NCI-H345 treated with DMSO at 0.1 percent for 48 hours (cell line): ENCODE measurements around the gene DOK4.
A peak's percentile ranks its signal among the peaks of the same experiment; 100 is the strongest.
"Not testable (repeated sequence)": the region's sequence is repeated elsewhere in the genome, so short reads cannot be mapped to it uniquely, and the experiment has no call there.

Experiments
- DNase-seq: peaks from one replicate; lab custom pipeline; 2025; ENCODE audit not compliant: unreplicated experiment; lab: John Stamatoyannopoulos, UW

Gene DOK4

GRCh38 chr16:57452021-57452420 is 34.3 kb downstream of the DOK4 start:
- no peak for DNase-seq

GRCh38 chr16:57447186-57447962 is 38.9 kb downstream of the DOK4 start, which contains the start of the genes CIAPIN1 and COQ9:
CIAPIN1 (minus strand) TSS chr16:57447385; CDS start chr16:57440928, 6,457 bp downstream.
COQ9 (plus strand) TSS chr16:57447479; CDS start chr16:57447506, 27 bp downstream.
- DNase-seq, result peak; percentile 64

- DNase-seq, result no peak
Measured at GRCh38 chr16:57446531-57447185, 39.6 kb downstream of the DOK4 start.

- DNase-seq, result no peak
Measured at GRCh38 chr16:57445510-57445909, 40.8 kb downstream of the DOK4 start.

GRCh38 chr16:57444711-57445110 is 41.6 kb downstream of the DOK4 start:
- no peak for DNase-seq

GRCh38 chr16:57440551-57440950 is 45.7 kb downstream of the DOK4 start:
- DNase-seq, result not testable (repeated sequence)

GRCh38 chr16:57439947-57440346 is 46.3 kb downstream of the DOK4 start:
- DNase-seq, result not testable (repeated sequence)

GRCh38 chr16:57435838-57436237 is 50.5 kb downstream of the DOK4 start:
- no peak for DNase-seq

GRCh38 chr16:57434003-57434402 is 52.3 kb downstream of the DOK4 start:
- DNase-seq, result no peak

GRCh38 chr16:57432989-57433388 is 53.3 kb downstream of the DOK4 start:
- DNase-seq, result no peak

GRCh38 chr16:57432505-57432904 is 53.8 kb downstream of the DOK4 start:
- DNase-seq, result no peak

GRCh38 chr16:57430955-57431354 is 55.3 kb downstream of the DOK4 start:
- no peak for DNase-seq

- DNase-seq, result no peak
Measured at GRCh38 chr16:57427824-57428223, 58.5 kb downstream of the DOK4 start.

GRCh38 chr16:57427307-57427706 is 59.0 kb downstream of the DOK4 start:
- no peak for DNase-seq

GRCh38 chr16:57426356-57426755 is 59.9 kb downstream of the DOK4 start:
- DNase-seq, result no peak

- DNase-seq, result no peak
Measured at GRCh38 chr16:57424583-57424982, 61.7 kb downstream of the DOK4 start.

- DNase-seq, result no peak
Measured at GRCh38 chr16:57423152-57423551, 63.1 kb downstream of the DOK4 start.

- no peak for DNase-seq
Measured at GRCh38 chr16:57422026-57422944, 64.0 kb downstream of the DOK4 start.
